PC-3 (cell line): ENCODE data around the gene ANKRD40CL. TPM values are rescaled to one million over a fixed set of nuclear protein-coding genes. Genes with fewer than 3 reads are reported as not detected.

ENCODE experiments used
- ATAC-seq: fragments of 200-7000 bp; cut with Tn5 transposase; 2 replicates; pipeline ENCODE4 v1.9.1; 2020; ENCODE audit warnings: mild to moderate bottlenecking, moderate library complexity
- BruUV-seq: library from RNA; stranded (reverse); fragments of 400-500 nt; replicated peaks from 2 replicates; lab custom pipeline; 2021; lab: Mats Ljungman, UMichigan
- CTCF ChIA-PET: fragments of 300-600 bp; sonication (Branson Sonifier 250); formaldehyde crosslinking; loops from one replicate; lab custom pipeline; 2022; ENCODE audit warnings: antibody characterized with exemption; lab: Charles Lee
- POLR2A ChIA-PET: fragments of 300-600 bp; sonication (Branson Sonifier 250); formaldehyde crosslinking; loops from one replicate; lab custom pipeline; 2022; ENCODE audit warnings: antibody characterized with exemption; ENCODE audit not compliant: unreplicated experiment; lab: Charles Lee
- DNase-seq: peaks from one replicate; pipeline ENCODE4 v3.0.0-alpha.2; 2015
- H2AFZ ChIP-seq: fragments of 300-600 bp; sonication (generic); 2 replicates; pipeline ENCODE4 v1.6.0; 2016; ENCODE audit warnings: antibody characterized with exemption, low read length
- H3F3A ChIP-seq: fragments of 300-600 bp; sonication (generic); one replicate; pipeline ENCODE4 v1.6.0; 2017; ENCODE audit warnings: antibody characterized with exemption, low read length, control low read depth, mild to moderate bottlenecking; ENCODE audit not compliant: unreplicated experiment
- H3K27ac ChIP-seq: fragments of 300-600 bp; sonication (generic); 2 replicates; pipeline ENCODE4 v1.5.1; 2016; ENCODE audit warnings: mild to moderate bottlenecking, low read length
- H3K27me3 ChIP-seq: fragments of 300-600 bp; sonication (generic); 2 replicates; pipeline ENCODE4 v1.6.1; 2016; ENCODE audit warnings: low read length, mixed read lengths
- H3K36me3 ChIP-seq: fragments of 300-600 bp; sonication (generic); 2 replicates; pipeline ENCODE4 v1.6.1; 2016; ENCODE audit warnings: low read depth, mixed run types, low read length, mixed read lengths
- H3K4me1 ChIP-seq: fragments of 300-600 bp; sonication (generic); 2 replicates; pipeline ENCODE4 v1.5.1; 2016; ENCODE audit warnings: low read length; ENCODE audit not compliant: insufficient read depth
- H3K4me2 ChIP-seq: fragments of 300-600 bp; sonication (generic); 2 replicates; pipeline ENCODE4 v1.6.0; 2016; ENCODE audit warnings: low read length
- H3K4me3 ChIP-seq: fragments of 300-600 bp; sonication (generic); 2 replicates; pipeline ENCODE4 v1.5.1; 2016; ENCODE audit warnings: mild to moderate bottlenecking, low read length, mixed read lengths
- H3K79me2 ChIP-seq: fragments of 300-600 bp; sonication (generic); 2 replicates; pipeline ENCODE4 v1.6.1; 2017; ENCODE audit warnings: low read length, mixed read lengths
- H3K9ac ChIP-seq: fragments of 300-600 bp; sonication (generic); 2 replicates; pipeline ENCODE4 v1.6.0; 2016; ENCODE audit warnings: mild to moderate bottlenecking, low read length
- H3K9me2 ChIP-seq: fragments of 300-600 bp; sonication (generic); replicated peaks from 2 replicates; pipeline ENCODE4 v1.6.1; 2016; ENCODE audit warnings: mixed run types, low read length, mixed read lengths
- H3K9me3 ChIP-seq: fragments of 300-600 bp; sonication (generic); 2 replicates; pipeline ENCODE4 v1.6.1; 2016; ENCODE audit warnings: low read length, mixed read lengths
- H4K20me1 ChIP-seq: fragments of 300-600 bp; sonication (generic); 2 replicates; pipeline ENCODE4 v1.6.1; 2016; ENCODE audit warnings: low read length, mixed read lengths
- EZH2 ChIP-seq: fragments of 300-600 bp; sonication (generic); IDR thresholded peaks from one replicate; pipeline ENCODE4 v1.6.1; 2017; ENCODE audit warnings: antibody characterized with exemption, mild to moderate bottlenecking, low read length; ENCODE audit not compliant: unreplicated experiment
- EZH2phosphoT487 ChIP-seq: fragments of 300-600 bp; sonication (generic); IDR thresholded peaks from 2 replicates; pipeline ENCODE4 v1.6.1; 2018; ENCODE audit warnings: mild to moderate bottlenecking, antibody characterized with exemption, low read length, borderline replicate concordance
- intact Hi-C: fragments of 100-400 bp; cut with micrococcal nuclease; formaldehyde crosslinking; loops from 2 replicates; pipeline ENCODE4 v1.9.0; 2023
- total RNA-seq: library from RNA; depleted of rRNA; stranded (reverse); fragments of >200 nt; gene quantifications from 2 replicates; pipeline ENCODE4 v1.2.3, GENCODE V29; 2014
- TF ChIP-seq, protein P1 (sequence below): fragments of 300-600 bp; sonication (generic); conservative IDR thresholded peaks from 2 replicates; pipeline ENCODE4 v1.5.1; 2017; ENCODE audit warnings: antibody characterized with exemption, low read depth, mild to moderate bottlenecking, low read length

ANKRD40CL gene
- total RNA-seq, 1 experiment from 2014 or later: not detected

- no peaks in the 10 kb centered on the region for H3F3A ChIP-seq
- ATAC-seq: peak; percentile 89
- H3K4me1 ChIP-seq: peaks cover 8% of the 10 kb centered on the region
- no peaks in the 10 kb centered on the region for H3K9me3 ChIP-seq
- TF ChIP-seq EZH2phosphoT487: no peak
- TF ChIP-seq EZH2: no peak
- TF ChIP-seq, protein P1, sequence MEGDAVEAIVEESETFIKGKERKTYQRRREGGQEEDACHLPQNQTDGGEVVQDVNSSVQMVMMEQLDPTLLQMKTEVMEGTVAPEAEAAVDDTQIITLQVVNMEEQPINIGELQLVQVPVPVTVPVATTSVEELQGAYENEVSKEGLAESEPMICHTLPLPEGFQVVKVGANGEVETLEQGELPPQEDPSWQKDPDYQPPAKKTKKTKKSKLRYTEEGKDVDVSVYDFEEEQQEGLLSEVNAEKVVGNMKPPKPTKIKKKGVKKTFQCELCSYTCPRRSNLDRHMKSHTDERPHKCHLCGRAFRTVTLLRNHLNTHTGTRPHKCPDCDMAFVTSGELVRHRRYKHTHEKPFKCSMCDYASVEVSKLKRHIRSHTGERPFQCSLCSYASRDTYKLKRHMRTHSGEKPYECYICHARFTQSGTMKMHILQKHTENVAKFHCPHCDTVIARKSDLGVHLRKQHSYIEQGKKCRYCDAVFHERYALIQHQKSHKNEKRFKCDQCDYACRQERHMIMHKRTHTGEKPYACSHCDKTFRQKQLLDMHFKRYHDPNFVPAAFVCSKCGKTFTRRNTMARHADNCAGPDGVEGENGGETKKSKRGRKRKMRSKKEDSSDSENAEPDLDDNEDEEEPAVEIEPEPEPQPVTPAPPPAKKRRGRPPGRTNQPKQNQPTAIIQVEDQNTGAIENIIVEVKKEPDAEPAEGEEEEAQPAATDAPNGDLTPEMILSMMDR: no peak
- peak overlapping the region; percentile 14 for H3K9ac ChIP-seq
- no peaks in the 10 kb centered on the region for H3K36me3 ChIP-seq
- H3K4me3 ChIP-seq: no peak overlapping the region
- H3K79me2 ChIP-seq: no peaks in the 10 kb centered on the region
- peak; percentile 87 for DNase-seq
- no TSS peak for BruUV-seq
- no peaks in the 10 kb centered on the region for H3K27me3 ChIP-seq
- H2AFZ ChIP-seq: peak overlapping the region; percentile 75
- no peaks in the 10 kb centered on the region for H4K20me1 ChIP-seq
- peak overlapping the region; percentile 51 for H3K27ac ChIP-seq
- no peaks in the 10 kb centered on the region for H3K9me2 ChIP-seq
- peak overlapping the region; percentile 64 for H3K4me2 ChIP-seq
- ChIA-PET CTCF (no interaction called here), POLR2A (no interaction called here)
- intact Hi-C loops: no loop called here
Measured at GRCh38 chr17:50768346-50768761, 1.0 kb upstream of the ANKRD40CL start.

- Histone ChIP-seq H3K27ac (no peak overlapping the region), H3K9ac (no peak overlapping the region), H3K4me2 (no peak overlapping the region), H3K27me3 (no peaks in the 10 kb centered on the region), H3K36me3 (no peaks in the 10 kb centered on the region), H4K20me1 (no peaks in the 10 kb centered on the region), H3K4me1 (peaks cover 8% of the 10 kb centered on the region), H3K79me2 (no peaks in the 10 kb centered on the region), H3K9me2 (no peaks in the 10 kb centered on the region), H3K4me3 (no peak overlapping the region), H3K9me3 (no peaks in the 10 kb centered on the region), H2AFZ (0 out of 2 replicates have a peak overlapping the region, but pooled peaks have one; percentile 12), H3F3A (no peaks in the 10 kb centered on the region)
- ChIA-PET CTCF (no interaction called here), POLR2A (no interaction called here)
- DNase-seq (no peak), ATAC-seq (no peak)
- intact Hi-C loops: no loop called here
- TF ChIP-seq EZH2phosphoT487: no peak
- TF ChIP-seq, protein P1: no peak
- no TSS peak for BruUV-seq
Measured at GRCh38 chr17:50767030-50767429, 288 bp downstream of the ANKRD40CL start.

DNA sequence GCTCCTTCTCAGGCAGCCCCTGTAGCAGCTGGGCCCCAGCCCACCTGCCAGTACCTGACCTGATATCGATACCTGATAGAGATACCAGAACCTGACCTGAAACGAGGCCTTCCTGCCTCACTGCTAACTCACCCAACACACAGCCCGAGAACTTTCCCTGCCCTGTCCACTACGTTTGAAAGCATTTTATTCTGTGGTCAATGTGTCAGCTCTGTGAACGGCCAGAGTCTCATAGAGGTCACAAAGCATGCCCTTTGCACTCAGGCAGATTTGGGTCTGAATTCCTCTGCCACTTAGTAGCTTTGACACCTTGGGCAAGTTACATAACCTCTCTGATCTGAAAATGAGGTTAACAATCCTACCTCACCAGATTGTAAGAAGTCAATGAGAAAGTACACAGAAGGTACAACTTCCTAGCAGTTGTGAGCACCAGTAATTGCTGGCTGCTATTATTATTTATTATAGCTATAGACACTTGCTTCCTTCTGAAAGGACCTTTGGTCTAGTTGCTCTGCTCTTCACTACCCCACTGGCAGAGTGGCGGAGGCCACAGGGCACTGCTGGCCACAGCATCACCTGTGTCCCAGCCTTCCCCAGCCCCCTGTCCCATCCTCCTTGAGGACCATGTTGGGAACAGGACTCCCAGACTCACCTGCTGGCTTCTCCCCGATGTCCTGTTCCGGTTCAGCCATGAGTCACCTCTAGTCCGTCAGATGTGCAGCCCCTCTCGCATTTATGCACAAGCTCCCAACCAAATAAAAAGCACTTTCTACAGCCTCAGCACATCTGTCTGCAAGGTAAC, 895 bp downstream of the ANKRD40CL start:
- no peaks in the 10 kb centered on the region for H3F3A ChIP-seq
- H3K4me3 ChIP-seq: no peak overlapping the region
- H3K9me3 ChIP-seq: no peaks in the 10 kb centered on the region
- POLR2A ChIA-PET: no interaction called here
- H2AFZ ChIP-seq: no peak overlapping the region
- H3K27me3 ChIP-seq: no peaks in the 10 kb centered on the region
- H4K20me1 ChIP-seq: no peaks in the 10 kb centered on the region
- BruUV-seq: no TSS peak
- no peak overlapping the region for H3K27ac ChIP-seq
- no peaks in the 10 kb centered on the region for H3K79me2 ChIP-seq
- H3K36me3 ChIP-seq: no peaks in the 10 kb centered on the region
- no peak for ATAC-seq
- no peak overlapping the region for H3K9ac ChIP-seq
- intact Hi-C loops: no loop called here
- H3K9me2 ChIP-seq: no peaks in the 10 kb centered on the region
- DNase-seq: no peak
- peaks cover 8% of the 10 kb centered on the region for H3K4me1 ChIP-seq
- CTCF ChIA-PET: no interaction called here
- TF ChIP-seq, protein P1: no peak
- no peak for TF ChIP-seq EZH2
- TF ChIP-seq EZH2phosphoT487: no peak
- H3K4me2 ChIP-seq: no peak overlapping the region
